Vagina (tissue), 2 donors: Measurements from ENCODE around the gene HECA. TPM values are rescaled to one million over a fixed set of nuclear protein-coding genes. Genes with fewer than 3 reads are reported as not detected.
A peak's percentile ranks its signal among the peaks of the same experiment; 100 is the strongest.

ENCODE experiments used
- DNase-seq, 2 donors: peaks; one replicate each; pipeline ENCODE4 v3.0.0-alpha.2; 2017; ENCODE audit errors: extremely low spot score in 2 of 2
- H3K27ac ChIP-seq: fragments of 200-600 bp; sonication (generic); one replicate; pipeline ENCODE4 v1.5.1; 2019
- H3K27me3 ChIP-seq: fragments of 200-600 bp; sonication (generic); one replicate; pipeline ENCODE4 v1.5.1; 2019
- H3K36me3 ChIP-seq, 2 donors: fragments of 200-600 bp; sonication (generic); one replicate each; pipeline ENCODE4 v1.5.1; 2017 to 2019
- H3K4me1 ChIP-seq: fragments of 200-600 bp; sonication (generic); one replicate; pipeline ENCODE4 v1.5.1; 2019
- H3K4me3 ChIP-seq, 2 donors: fragments of 200-600 bp; sonication (generic); 1 replicate in 1 of 2; 2 replicates in 1 of 2; pipeline ENCODE4 v1.5.1; 2016 to 2019
- H3K9me3 ChIP-seq: fragments of 200-600 bp; sonication (generic); one replicate; pipeline ENCODE4 v1.5.1; 2019
- CTCF ChIP-seq, 3 experiments: fragments of 450-650 bp in 2 of 3; fragments of 200-600 bp in 1 of 3; sonication (generic) in 1 of 3; IDR thresholded peaks; one replicate each; pipeline ENCODE4 v1.5.1; 2017 to 2019; ENCODE audit warnings: antibody characterized with exemption in 3 of 3, mild to moderate bottlenecking in 2 of 3, moderate library complexity in 2 of 3
- POLR2A ChIP-seq, 2 donors: fragments of 450-650 bp; IDR thresholded peaks; one replicate each; pipeline ENCODE4 v1.6.1; 2017; ENCODE audit warnings: antibody characterized with exemption in 2 of 2, mild to moderate bottlenecking in 2 of 2, moderate library complexity in 2 of 2
- POLR2AphosphoS5 ChIP-seq, 2 donors: sonication (generic); formaldehyde crosslinking; IDR thresholded peaks; one replicate each; pipeline ENCODE4 v1.9.0; 2017; ENCODE audit warnings: antibody characterized with exemption in 2 of 2, mild to moderate bottlenecking in 2 of 2, low read depth in 1 of 2; ENCODE audit not compliant: insufficient read depth in 1 of 2
- intact Hi-C: fragments of 100-400 bp; cut with DNase I; formaldehyde crosslinking; loops from one replicate; pipeline ENCODE4 v1.15.1; 2023
- total RNA-seq: library from RNA; depleted of rRNA; stranded (reverse); fragments of >200 nt; gene quantifications from one replicate; pipeline ENCODE4 v1.2.3, GENCODE V29; 2016

The HECA gene
- total RNA-seq, 1 donor from 2014 or later = 35.8 TPM

- Histone ChIP-seq H3K4me1 (peaks cover 84% of the 10 kb centered on the region), H3K27ac (no peak overlapping the region), H3K4me3 (no peak overlapping the region), H3K9me3 (no peaks in the 10 kb centered on the region), H3K27me3 (no peaks in the 10 kb centered on the region), H3K36me3 (peaks cover 0 to 5% of the 10 kb centered on the region in 2 donors)
- no peak for DNase-seq
- intact Hi-C loops = no loop called here
- peak in 1 of 2 donors; percentile 35 for TF ChIP-seq POLR2AphosphoS5 (IDR thresholded peaks at IDR 0.05; ENCODE audit: insufficient read depth in 1 of 2, low read depth in 1 of 2)
- TF ChIP-seq CTCF (IDR thresholded peaks at IDR 0.05) = no peak
- TF ChIP-seq POLR2A (IDR thresholded peaks at IDR 0.05) = no peak
Observed at GRCh38 chr6:139161169-139161568, 26.3 kb downstream of the HECA start.

- Histone ChIP-seq H3K27me3 (no peaks in the 10 kb centered on the region), H3K36me3 (peaks cover 0 to 9% of the 10 kb centered on the region in 2 donors), H3K9me3 (no peaks in the 10 kb centered on the region), H3K27ac (no peak overlapping the region), H3K4me1 (peaks cover 77% of the 10 kb centered on the region), H3K4me3 (no peak overlapping the region)
- DNase-seq = no peak
- TF ChIP-seq POLR2A (IDR thresholded peaks at IDR 0.05) (no peak), CTCF (IDR thresholded peaks at IDR 0.05) (no peak), POLR2AphosphoS5 (IDR thresholded peaks at IDR 0.05; ENCODE audit: insufficient read depth in 1 of 2, low read depth in 1 of 2) (no peak)
- intact Hi-C loops = no loop called here
Observed at GRCh38 chr6:139161817-139162284, 27.0 kb downstream of the HECA start.

GRCh38 chr6:139164001-139164400 is 29.1 kb downstream of the HECA start:
- intact Hi-C loops = no loop called here
- Histone ChIP-seq H3K4me1 (peaks cover 62% of the 10 kb centered on the region), H3K36me3 (peaks cover 0 to 14% of the 10 kb centered on the region in 2 donors), H3K27me3 (no peaks in the 10 kb centered on the region), H3K4me3 (no peak overlapping the region), H3K27ac (no peak overlapping the region), H3K9me3 (no peaks in the 10 kb centered on the region)
- DNase-seq = no peak
- TF ChIP-seq POLR2A (IDR thresholded peaks at IDR 0.05) (no peak), CTCF (IDR thresholded peaks at IDR 0.05) (no peak), POLR2AphosphoS5 (IDR thresholded peaks at IDR 0.05; ENCODE audit: insufficient read depth in 1 of 2, low read depth in 1 of 2) (no peak)

GRCh38 chr6:139165324-139165723 is 30.4 kb downstream of the HECA start:
- Histone ChIP-seq H3K36me3 (peaks cover 0 to 14% of the 10 kb centered on the region in 2 donors), H3K27me3 (no peaks in the 10 kb centered on the region), H3K4me1 (peaks cover 49% of the 10 kb centered on the region), H3K4me3 (no peak overlapping the region), H3K9me3 (no peaks in the 10 kb centered on the region), H3K27ac (no peak overlapping the region)
- TF ChIP-seq POLR2AphosphoS5 (IDR thresholded peaks at IDR 0.05; ENCODE audit: insufficient read depth in 1 of 2, low read depth in 1 of 2) = no peak
- no peak for TF ChIP-seq POLR2A (IDR thresholded peaks at IDR 0.05)
- no peak for TF ChIP-seq CTCF (IDR thresholded peaks at IDR 0.05)
- intact Hi-C loops = no loop called here
- DNase-seq = no peak

GRCh38 chr6:139166238-139166955 is 31.5 kb downstream of the HECA start:
- no peak for TF ChIP-seq POLR2A (IDR thresholded peaks at IDR 0.05)
- no peak for TF ChIP-seq POLR2AphosphoS5 (IDR thresholded peaks at IDR 0.05; ENCODE audit: insufficient read depth in 1 of 2, low read depth in 1 of 2)
- no peak for TF ChIP-seq CTCF (IDR thresholded peaks at IDR 0.05)
- no peak for DNase-seq
- Histone ChIP-seq H3K4me1 (peaks cover 38% of the 10 kb centered on the region), H3K27ac (no peak overlapping the region), H3K4me3 (no peak overlapping the region), H3K9me3 (no peaks in the 10 kb centered on the region), H3K36me3 (peaks cover 0 to 14% of the 10 kb centered on the region in 2 donors), H3K27me3 (no peaks in the 10 kb centered on the region)
- intact Hi-C loops = no loop called here
